AG09319 (cell line): Measurements from ENCODE around the gene KLF5.

Experiments used
- DNase-seq: peaks from one replicate; pipeline ENCODE4 v3.0.0-alpha.2; 2010; ENCODE audit warnings: low read depth; ENCODE audit errors: extremely low read depth
- CTCF ChIP-seq: IDR thresholded peaks from 2 replicates; pipeline ENCODE4 v1.5.1; 2011; ENCODE audit warnings: low read depth, mild to moderate bottlenecking, inconsistent platforms, low read length, moderate library complexity

KLF5 gene

GRCh38 chr13:73103238-73103637 lies 44.4 kb downstream of the KLF5 start:
- DNase-seq = no peak
- TF ChIP-seq CTCF = no peak

- TF ChIP-seq CTCF = no peak
- no peak for DNase-seq
Measured at GRCh38 chr13:73106513-73107178, 47.8 kb downstream of the KLF5 start.

- no peak for TF ChIP-seq CTCF
- DNase-seq = no peak
Measured at GRCh38 chr13:73107481-73107880, 48.7 kb downstream of the KLF5 start.

- TF ChIP-seq CTCF = no peak
- no peak for DNase-seq
Measured at GRCh38 chr13:73107970-73108369, 49.2 kb downstream of the KLF5 start.

- DNase-seq = no peak
- no peak for TF ChIP-seq CTCF
Measured at GRCh38 chr13:73109288-73109899, 50.6 kb downstream of the KLF5 start.

- TF ChIP-seq CTCF = no peak
- no peak for DNase-seq
Measured at GRCh38 chr13:73109969-73110368, 51.2 kb downstream of the KLF5 start.

- no peak for DNase-seq
- no peak for TF ChIP-seq CTCF
Measured at GRCh38 chr13:73110814-73111213, 52.0 kb downstream of the KLF5 start.
